GM18526 (cell line): ENCODE results near the gene DOHH.
A peak's percentile ranks its signal among the peaks of the same experiment; 100 is the strongest.

Experiments
- POLR2A ChIP-seq: IDR thresholded peaks from 3 replicates; pipeline ENCODE4 v1.6.1; 2011; ENCODE audit not compliant: insufficient read length; ENCODE audit errors: extremely low read depth

Gene DOHH

DNA sequence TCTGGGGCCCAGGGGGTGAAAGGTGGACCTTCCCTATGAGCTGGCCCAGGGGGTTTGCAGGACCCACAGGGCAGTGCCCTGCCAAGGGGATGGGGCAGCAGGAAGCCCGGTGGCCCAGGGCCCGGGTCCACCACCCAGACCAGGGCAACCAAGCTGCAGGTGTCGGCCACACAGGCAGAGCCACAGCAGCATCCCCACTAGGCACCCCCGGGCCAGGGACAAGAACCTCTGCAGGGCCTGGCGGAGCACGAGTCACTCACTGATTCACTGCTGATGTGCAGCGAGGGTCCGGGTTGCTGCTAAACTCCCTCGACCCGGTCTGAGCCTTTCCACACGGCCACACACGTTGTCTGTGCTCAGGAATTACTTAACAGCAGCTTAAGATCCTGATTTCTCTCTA is 14.5 kb upstream of the DOHH start:
- no peak for TF ChIP-seq POLR2A

DNA sequence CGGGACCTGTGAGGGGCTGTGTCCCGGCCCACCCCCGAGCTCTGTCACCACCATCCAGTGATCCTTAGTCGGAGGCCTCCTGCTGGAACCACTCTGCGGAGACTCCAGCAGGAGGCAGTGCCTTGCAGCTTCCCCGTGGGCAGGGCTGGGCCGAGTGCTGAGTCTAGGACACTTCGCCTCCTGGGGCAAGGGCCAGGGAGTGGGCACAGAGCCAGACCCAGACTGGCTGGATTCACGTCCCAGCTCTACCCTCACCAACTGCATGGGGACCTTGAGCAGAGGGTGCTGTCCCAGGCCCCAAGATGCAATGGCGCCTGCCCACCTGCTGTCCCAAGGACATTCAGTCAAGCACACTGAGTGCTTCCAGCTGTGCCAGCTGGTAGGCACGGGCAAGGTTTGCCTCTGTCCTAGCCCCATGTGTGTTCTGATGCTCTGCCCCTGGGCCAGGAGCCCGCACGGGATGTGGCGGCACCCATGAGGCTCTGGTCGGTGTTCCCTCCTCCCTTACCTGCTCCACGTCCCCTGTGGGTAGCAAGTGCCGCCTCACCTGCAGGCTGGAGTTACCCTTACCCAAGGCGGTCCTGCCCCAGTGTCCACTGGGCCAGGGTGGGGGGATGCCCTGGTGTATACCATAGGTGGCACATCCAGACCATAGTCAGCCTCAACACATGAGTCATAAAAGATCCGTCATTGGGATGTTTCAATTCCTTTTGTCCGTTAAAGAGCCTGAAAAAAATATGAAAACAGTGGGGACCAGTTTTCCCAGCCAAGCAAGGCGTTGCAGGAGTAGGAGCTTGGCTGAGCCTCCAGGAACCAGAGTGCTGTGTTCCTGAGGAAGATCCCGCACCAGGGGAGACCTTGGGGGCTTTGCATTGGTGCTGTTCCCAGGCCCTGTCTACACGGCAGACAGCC is 13.0 kb upstream of the DOHH start:
- no peak for TF ChIP-seq POLR2A

DNA sequence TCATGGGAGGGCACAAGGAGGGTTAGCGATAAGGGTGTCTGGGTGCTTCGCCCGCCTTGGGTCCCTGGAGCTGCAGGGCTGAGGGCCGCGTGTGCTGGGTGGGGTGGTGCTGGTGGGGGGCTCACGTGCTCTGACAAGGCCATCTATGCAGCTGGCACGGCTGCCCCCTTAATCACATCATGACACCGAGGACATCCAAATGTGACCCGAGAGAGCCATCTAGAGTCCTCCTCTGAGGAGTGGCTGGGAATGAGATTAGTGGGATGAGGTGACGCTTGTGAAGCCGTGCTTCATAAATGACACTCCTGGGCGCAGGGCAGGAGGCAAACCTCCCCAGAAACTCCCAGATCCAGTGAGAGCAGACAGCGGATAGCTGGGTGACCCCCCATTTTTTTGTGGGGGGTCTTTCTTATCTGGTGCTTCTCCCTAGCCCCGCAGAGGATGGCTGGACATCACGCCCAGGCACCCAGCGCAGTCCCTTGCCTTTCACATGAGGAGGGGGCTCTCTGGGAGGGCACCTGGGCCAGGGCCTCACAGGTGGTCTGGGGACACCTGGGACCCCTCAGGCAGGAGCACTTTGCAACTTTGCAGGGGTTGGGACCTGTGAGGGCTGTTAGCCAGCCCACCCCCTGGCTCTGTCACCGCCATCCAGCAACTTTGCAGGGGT is 12.2 kb upstream of the DOHH start:
- no peak for TF ChIP-seq POLR2A

DNA sequence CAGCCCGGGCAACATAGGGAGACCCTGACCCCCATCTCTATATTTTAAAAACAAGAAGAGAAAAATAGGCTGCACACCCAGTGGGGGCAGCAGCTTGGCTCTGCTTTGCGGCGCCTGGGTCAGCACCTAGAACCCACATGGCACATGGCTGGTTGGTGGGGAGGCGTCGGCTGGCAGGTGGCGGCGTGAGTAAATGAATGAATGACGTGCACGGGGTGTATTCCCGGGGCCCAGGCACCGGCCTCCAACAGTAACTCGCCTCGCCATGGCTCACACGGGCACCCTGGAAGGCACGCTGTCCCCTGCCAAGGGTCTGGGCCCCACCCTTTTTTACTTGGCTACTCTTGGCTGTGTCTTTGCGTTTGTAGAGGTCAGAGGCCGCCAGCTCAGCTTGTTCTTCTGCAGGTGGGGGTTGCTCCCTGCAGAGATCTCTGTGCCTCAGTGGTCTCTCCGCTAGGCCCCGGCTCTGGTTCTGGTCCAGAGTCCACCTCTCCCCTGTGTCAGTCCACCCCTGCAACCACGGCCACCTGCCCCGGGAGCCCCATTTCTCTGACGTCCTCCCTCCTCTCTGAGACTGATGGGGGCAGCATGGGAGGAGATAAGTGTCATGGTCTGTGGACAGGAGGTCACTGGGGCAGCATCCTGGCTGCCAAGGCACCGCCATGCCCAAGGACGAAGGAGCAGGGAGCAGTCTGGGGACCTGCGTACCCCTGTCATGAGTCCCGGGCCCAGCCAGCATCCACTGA is 11.2 kb upstream of the DOHH start:
- no peak for TF ChIP-seq POLR2A

DNA sequence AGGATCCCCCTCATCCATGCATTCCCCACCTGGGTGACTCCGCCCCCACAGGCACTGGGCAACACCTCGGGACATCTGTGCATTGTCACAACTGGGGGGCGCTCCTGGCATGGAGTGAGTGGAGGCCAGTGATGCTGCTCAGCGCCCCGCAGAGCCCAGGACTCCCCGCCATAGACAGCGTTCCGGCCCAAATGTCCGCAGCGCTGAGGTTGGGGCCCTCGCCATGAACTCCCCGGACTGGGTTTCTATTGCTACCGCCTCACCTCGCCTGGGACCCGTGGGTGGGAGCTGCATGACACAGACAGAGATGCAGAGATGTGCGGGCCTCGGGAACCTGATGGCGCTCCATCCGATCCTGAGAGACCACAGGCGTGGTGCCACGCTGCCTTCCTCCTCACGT is 10.3 kb upstream of the DOHH start:
- no peak for TF ChIP-seq POLR2A

DNA sequence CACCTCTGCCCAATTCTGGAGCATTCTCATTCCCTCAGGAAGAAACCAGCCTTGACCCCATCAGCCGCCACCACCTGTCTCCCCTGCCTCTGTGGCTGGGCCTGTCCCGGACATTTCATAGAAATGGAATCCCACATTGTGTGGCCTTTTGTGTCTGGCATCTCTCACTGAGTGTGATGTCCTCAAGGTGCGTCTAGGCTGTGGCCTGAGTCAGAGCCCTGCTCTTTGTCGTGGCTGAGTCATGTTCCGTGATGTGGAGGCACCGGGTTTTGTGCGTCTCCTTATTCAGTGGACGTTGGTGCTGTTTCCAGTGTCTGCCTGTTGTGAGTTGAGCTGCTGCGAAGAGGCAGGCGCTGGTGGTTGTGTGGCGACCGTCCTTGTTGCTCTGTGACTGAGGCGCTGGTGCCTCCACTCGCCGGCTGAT is 9.1 kb upstream of the DOHH start:
- no peak for TF ChIP-seq POLR2A

DNA sequence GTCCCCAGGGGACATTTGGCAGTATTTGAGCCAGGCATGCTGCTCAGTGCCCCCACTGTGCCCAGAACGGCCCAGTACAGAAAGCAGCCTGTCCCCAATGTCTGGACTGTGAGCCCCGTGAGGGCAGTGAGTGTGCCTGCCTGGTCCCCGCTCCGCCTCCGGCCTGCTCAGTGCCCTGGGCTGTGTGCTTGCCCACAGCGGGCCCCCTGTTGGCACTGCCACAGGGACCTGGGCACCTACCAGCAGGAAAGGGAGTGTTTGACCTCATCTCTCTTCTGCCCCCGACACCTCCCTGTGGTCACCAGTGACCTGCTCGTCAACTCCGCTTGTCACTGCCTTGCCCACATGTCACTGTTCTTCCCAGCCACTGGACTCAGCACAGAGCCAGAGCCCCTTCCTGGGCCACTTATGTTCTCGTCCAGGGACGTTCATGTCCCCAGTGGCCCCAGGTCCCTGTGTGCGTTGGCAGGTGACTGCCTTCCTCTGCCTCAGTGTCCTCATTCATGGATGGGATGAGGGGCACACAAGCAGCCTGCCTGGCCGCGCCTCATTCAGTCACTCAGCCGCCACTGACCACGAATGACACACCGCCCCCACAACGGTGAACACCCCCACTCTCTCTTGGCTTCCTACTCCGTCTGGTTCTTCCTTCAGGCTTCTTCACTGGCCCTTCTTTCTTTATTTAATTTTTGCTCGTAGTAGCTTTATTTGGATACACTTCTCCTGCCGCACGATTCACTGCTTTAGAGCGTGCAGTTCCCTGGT is 8.5 kb upstream of the DOHH start:
- TF ChIP-seq POLR2A: no peak

DNA sequence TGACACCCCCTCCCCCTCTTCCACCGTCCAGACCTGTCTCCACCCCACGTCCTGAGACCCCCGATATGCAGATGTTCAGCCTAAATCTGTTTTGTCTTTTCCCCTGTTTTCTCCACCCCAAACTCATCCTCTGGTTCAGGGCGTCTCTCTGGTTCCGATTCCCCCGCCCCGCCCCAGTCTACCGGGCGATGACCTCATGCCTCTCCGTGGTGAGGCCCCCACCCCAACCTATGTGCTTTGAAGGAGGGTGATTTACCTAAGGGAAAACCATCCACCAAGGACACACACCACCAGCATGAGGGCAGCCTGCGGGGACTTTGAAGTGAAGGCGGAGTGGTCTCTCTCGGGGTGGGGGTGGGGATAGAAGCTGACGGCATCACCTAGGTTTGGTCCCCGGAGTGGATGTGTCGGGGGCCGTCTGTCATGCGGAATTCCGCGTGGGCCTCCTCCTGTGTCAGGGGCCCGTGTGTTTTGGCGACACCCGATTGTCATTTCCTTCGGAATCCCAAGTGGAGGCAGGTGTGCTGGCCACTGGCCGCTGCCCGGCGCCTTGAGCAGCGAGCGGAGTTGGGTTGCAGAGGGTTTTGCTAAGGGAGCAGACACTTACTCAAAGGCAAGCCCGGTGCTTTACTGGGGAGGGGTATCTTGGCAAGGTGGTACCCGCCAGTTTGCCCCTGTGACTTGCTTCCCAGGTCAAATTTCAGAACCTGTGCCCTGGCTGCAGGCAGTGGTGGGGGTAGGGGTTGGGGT is 7.1 kb upstream of the DOHH start:
- no peak for TF ChIP-seq POLR2A

DNA sequence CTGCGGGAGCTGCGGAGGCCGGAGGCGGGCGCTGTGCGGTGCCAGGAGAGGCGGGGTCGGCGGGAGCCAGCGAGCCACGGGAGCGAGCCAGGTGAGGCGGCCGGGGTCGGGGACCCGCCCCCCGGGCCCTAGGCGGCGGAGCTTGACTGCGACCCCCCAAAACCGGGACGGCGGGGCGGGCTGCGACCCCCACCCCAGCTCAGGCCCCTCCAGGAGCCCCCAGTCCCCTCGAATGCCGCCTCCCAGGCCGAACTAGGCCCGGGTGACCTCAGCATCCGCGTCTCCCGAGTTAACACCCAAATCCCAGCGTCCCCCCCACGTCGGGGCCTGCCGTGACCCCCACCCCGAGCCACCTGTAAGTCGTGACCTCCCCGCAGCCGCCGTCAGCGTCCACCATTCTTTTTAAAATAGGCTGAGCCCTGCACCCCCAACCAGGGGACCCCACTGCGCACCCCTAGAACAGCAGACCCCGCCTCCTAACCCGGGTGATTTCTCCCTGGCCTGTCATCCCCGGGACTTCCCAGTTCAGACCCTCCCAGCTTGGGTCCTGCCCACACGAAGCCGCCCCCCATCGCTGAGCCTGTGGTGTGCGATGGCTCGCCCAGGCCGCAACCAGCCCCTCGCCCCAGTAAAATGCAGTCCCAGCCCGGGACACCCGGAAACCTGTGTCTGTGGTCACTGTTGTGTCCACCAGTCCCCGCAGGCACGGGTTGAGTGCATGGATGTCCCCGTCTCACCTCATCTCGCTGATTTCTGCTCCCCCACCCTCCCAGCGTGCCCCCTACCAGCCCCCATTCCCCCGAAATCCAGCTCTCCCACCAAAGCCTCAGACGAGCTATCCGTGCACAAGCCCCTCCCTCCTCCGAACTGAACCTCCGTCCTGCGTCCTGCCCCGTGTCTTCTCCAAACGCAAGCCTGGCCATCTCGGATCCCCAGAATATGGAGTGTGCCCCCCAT is 6.2 kb upstream of the DOHH start:
- no peak for TF ChIP-seq POLR2A

DNA sequence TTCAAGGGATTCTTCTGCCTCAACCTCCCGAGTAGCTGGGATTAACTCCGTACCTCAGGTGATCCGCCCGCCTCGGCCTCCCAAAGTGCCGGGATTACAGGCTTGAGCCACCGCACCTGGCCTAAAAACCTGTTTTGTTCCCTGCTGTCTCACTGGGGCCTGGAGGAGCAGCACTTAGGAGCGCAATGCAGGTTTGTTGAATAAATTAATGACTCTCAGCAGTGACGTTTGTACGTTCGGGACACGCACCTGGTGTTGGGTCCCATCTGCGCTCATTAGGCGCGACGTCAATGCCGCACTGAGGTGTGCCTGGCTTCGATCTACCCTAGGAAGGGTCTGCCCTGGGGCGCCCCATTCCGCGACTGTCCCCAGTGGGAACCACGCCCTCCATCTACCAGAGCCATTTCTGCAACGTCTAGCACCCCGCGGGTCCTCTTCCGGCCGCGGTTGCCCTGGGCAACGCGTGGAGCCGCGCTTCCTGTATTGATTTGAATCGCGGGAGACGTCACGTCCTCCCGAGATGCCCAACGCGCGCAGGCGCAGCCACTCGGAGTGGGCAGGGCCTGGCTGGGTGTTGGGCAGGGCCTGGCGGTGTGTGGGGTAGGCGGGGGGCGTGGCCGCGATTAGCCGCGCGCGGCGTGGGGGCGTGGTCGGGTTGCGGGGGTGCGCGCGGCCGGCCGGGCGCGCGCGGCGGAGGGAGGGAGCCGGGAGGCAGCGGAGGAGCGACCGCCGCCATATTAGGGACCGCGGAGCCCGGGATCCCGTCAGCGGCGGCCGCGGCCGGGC is 5.3 kb upstream of the DOHH start, which contains the start of gene FZR1:
Gene FZR1 (plus strand): TSS at position 714 of the 786 bp plus-strand sequence. CDS start 16,679 bp downstream, outside the sequence.
- peak; percentile 21 for TF ChIP-seq POLR2A

DNA sequence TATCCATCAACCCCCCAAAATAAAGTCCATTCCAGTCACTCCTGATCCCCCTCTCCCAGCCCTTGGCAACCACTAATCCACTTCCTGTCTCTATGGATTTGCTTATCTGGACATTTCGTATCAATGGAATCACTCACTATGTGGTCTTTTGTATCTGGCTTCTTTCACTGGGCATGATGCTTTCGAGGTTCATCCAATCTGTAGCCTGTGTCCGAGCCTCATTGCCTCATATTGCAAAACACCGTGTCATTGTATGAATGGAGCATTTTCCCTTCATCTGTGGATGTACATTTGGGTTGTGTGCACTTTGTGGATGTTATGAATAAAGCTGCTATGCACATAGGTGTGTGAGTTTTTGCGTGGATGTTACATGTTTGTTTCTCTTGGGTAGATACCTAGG is 4.3 kb upstream of the DOHH start:
- TF ChIP-seq POLR2A: no peak

DNA sequence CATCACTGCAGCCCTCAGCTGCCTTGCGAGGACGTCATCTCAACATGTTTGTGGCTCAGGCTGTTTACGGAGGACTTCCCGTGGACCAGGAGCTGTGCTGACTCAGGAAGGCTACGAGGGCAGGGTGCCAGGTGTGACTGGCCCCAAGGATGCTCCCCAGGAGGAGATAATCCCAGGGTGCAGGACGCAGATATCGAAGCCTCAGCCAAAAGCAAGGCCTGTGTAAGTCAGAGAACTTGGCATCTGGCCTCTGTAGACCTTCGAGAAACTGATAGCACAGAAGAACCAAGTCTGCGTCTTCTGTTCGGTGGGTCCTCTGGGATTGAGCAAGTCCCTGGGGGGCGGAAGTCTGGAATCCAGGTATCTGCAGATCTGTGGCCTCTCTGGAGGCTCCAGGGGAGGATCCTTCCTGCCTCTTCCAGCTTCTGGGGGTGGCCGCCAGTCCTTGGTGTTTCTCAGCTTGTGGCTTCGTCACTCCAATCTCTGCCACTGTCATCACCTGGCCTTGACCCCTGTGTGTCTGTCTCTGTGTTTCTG is 2.6 kb upstream of the DOHH start:
- TF ChIP-seq POLR2A: no peak

DNA sequence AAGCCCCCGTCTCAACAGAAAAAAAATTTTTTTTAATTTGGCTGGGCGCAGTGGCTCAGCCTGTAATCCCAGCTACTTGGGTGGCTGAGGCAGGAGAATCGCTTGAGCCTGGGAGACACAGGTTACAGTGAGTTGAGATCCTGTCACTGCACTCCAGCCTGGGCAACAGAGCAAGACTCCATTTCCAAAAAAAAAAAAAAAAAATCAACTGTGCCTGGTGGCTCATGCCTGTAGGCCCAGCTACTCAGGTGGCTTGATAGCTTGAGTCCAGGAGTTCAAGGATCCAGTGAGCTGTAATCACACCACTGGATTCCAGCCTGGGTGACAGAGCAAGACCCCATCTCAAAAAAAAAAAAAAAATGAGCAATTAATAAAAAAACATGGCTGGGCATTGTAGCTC is 1.3 kb upstream of the DOHH start:
- no peak for TF ChIP-seq POLR2A
